ENCODE data around the gene PRSS8. TPM values are rescaled to one million over a fixed set of nuclear protein-coding genes. Genes with fewer than 3 reads are reported as not detected.

Gene PRSS8
- total RNA-seq, 1 experiment from 2014 or later: 154 TPM

DNA sequence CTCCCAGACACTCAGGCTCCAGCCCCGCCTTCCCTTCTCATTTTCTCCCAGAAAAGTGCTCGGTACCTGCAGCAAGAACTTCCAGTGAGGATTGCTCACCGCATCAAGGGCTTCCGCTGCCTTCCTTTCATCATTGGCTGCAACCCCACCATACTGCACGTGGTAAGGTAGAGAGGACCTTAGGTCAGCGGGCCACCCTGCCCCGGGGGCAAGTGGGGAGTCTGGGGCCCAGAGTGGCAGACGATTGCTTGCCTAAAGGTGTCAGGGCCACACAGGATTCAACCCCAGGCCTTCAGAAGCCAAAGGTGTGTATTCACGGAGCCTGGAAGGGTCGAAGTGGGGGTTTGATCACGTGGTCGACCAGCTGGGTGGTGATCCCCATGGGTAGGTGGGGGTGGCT, 25.9 kb downstream of the PRSS8 start:
- H3K36me3 ChIP-seq (ENCODE audit: low read depth): no peaks in the 10 kb centered on the region; the same call in 1 of the 2 replicates
- TF ChIP-seq EZH2 (IDR thresholded peaks at IDR 0.05; ENCODE audit: low read depth): no peak
- TF ChIP-seq, protein P1, sequence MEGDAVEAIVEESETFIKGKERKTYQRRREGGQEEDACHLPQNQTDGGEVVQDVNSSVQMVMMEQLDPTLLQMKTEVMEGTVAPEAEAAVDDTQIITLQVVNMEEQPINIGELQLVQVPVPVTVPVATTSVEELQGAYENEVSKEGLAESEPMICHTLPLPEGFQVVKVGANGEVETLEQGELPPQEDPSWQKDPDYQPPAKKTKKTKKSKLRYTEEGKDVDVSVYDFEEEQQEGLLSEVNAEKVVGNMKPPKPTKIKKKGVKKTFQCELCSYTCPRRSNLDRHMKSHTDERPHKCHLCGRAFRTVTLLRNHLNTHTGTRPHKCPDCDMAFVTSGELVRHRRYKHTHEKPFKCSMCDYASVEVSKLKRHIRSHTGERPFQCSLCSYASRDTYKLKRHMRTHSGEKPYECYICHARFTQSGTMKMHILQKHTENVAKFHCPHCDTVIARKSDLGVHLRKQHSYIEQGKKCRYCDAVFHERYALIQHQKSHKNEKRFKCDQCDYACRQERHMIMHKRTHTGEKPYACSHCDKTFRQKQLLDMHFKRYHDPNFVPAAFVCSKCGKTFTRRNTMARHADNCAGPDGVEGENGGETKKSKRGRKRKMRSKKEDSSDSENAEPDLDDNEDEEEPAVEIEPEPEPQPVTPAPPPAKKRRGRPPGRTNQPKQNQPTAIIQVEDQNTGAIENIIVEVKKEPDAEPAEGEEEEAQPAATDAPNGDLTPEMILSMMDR (conservative IDR thresholded peaks at IDR 0.05): no peak
- intact Hi-C loops (cut with micrococcal nuclease; ENCODE audit: unreplicated experiment): loop anchor here (5.0 kb wide), 1 partner anchor 33 kb away; no protein-coding TSS in a partner anchor
- POLR2A ChIA-PET (ENCODE audit: unreplicated experiment): interaction anchor here (0.6 kb wide), 1 partner anchor 300 kb away, joined by 3 read pairs; no protein-coding TSS in a partner anchor
- no peak overlapping the region for H3K27ac ChIP-seq
- peak overlapping the region; percentile 99; the same call in 1 of the 2 replicates for H3K4me3 ChIP-seq
- peaks cover 15% of the 10 kb centered on the region for H3K79me2 ChIP-seq (ENCODE audit: low read depth)
- no peaks in the 10 kb centered on the region for H4K20me1 ChIP-seq (ENCODE audit: insufficient read depth)
- no peaks in the 10 kb centered on the region for H3K9me3 ChIP-seq (ENCODE audit: insufficient read depth, low read depth)
- H3K9me2 ChIP-seq (ENCODE audit: insufficient read depth): no peaks in the 10 kb centered on the region
- DNase-seq: no peak
- no peak overlapping the region for H2AFZ ChIP-seq
- peak overlapping the region; percentile 99 for H3K4me2 ChIP-seq
- BruUV-seq (replicated peaks): no TSS peak
- H3K4me1 ChIP-seq (replicated peaks; ENCODE audit: insufficient read depth): peaks cover 15% of the 10 kb centered on the region
- CTCF ChIA-PET: no interaction called here
- H3K27me3 ChIP-seq (ENCODE audit: insufficient read depth, low read depth): no peaks in the 10 kb centered on the region
- H3F3A ChIP-seq (ENCODE audit: insufficient read depth, low read depth): peaks cover 38% of the 10 kb centered on the region

- Histone ChIP-seq H3K79me2 (ENCODE audit: low read depth) (peaks cover 15% of the 10 kb centered on the region), H3F3A (ENCODE audit: insufficient read depth, low read depth) (peaks cover 32% of the 10 kb centered on the region), H3K9me2 (ENCODE audit: insufficient read depth) (no peaks in the 10 kb centered on the region), H3K9me3 (ENCODE audit: insufficient read depth, low read depth) (no peaks in the 10 kb centered on the region), H3K27ac (no peak overlapping the region), H3K4me2 (peak overlapping the region; percentile 99), H2AFZ (peak overlapping the region; percentile 91), H3K36me3 (ENCODE audit: low read depth) (no peaks in the 10 kb centered on the region; the same call in 1 of the 2 replicates), H3K4me3 (peak overlapping the region; percentile 99), H3K4me1 (replicated peaks; ENCODE audit: insufficient read depth) (peaks cover 15% of the 10 kb centered on the region), H3K27me3 (ENCODE audit: insufficient read depth, low read depth) (no peaks in the 10 kb centered on the region), H4K20me1 (ENCODE audit: insufficient read depth) (no peaks in the 10 kb centered on the region)
- BruUV-seq (replicated peaks): TSS peak; percentile 29
- no peak for DNase-seq
- CTCF ChIA-PET: no interaction called here
- POLR2A ChIA-PET (ENCODE audit: unreplicated experiment): interaction anchor here (0.6 kb wide), 2 partner anchors 25 to 301 kb away, joined by 3 read pairs; no protein-coding TSS in a partner anchor
- TF ChIP-seq EZH2 (IDR thresholded peaks at IDR 0.05; ENCODE audit: low read depth): no peak
- TF ChIP-seq, protein P1 (conservative IDR thresholded peaks at IDR 0.05): no peak
- intact Hi-C loops (cut with micrococcal nuclease; ENCODE audit: unreplicated experiment): loop anchor here (5.0 kb wide), 1 partner anchor 33 kb away; no protein-coding TSS in a partner anchor
Observed at GRCh38 chr16:31108794-31109558, 26.6 kb downstream of the PRSS8 start.

DNA sequence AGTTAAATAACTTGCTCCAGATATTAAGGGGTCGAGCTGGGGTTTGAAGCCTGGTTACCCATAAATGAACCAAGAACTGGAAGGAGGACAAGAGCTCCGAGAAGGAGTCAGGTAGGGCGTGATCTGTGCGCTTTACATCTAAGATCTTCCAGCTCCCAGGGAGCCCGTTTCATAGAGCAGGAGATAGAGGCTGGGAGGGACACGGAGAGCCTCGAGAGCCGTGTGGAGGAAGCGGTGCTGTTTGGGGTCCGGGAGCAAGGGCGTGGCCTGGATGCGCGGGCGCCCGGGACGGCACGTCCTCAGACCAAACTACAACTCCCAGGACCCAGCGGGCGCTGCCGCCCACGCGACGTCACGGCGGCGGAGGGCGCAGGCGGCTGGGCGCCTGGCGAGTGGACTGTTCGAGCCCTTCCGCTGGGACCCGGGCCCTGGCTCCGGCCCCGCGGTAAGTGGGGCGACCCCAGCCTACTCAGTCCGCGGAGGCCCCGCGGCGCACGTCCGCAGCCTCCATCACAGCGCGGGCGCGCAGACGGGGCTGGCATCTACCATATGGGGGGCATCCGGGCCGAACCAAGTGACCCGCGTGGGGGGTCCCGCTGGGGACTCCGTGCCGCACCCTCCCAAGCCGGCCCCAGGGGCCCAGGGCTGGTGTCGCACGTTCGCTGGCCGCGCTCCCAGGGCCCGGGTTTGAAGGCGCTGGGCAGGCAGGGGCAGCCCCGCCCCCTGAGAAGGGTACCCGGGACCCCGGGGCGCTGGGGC, 27.3 kb downstream of the PRSS8 start, which contains the start of gene BCKDK:
Gene BCKDK, plus strand, starts transcription at position 352 of the 759 bp plus-strand sequence. CDS start 838 bp downstream, outside the sequence.
- H3K9me2 ChIP-seq (ENCODE audit: insufficient read depth): no peaks in the 10 kb centered on the region
- ChIA-PET CTCF (no interaction called here), POLR2A (ENCODE audit: unreplicated experiment) (interaction anchor here (0.6 kb wide), 1 partner anchor 26 kb away, joined by 3 read pairs; no protein-coding TSS in a partner anchor)
- H3K4me2 ChIP-seq: peak within 1 kb of the TSS; percentile 99
- H4K20me1 ChIP-seq (ENCODE audit: insufficient read depth): no peaks in the 10 kb centered on the region
- BruUV-seq (replicated peaks): no TSS peak
- peaks cover 15% of the 10 kb centered on the region for H3K4me1 ChIP-seq (replicated peaks; ENCODE audit: insufficient read depth)
- peaks cover 15% of the 10 kb centered on the region for H3K79me2 ChIP-seq (ENCODE audit: low read depth)
- peak in 1 of 2 experiments; percentile 68 for DNase-seq
- peak within 1 kb of the TSS; percentile 99 for H3K4me3 ChIP-seq
- H3K9me3 ChIP-seq (ENCODE audit: insufficient read depth, low read depth): no peaks in the 10 kb centered on the region
- H2AFZ ChIP-seq: peak within 1 kb of the TSS; percentile 91
- peaks cover 25% of the 10 kb centered on the region for H3F3A ChIP-seq (ENCODE audit: insufficient read depth, low read depth)
- H3K27ac ChIP-seq: peak within 1 kb of the TSS; percentile 20; the same call in 1 of the 2 replicates
- no peaks in the 10 kb centered on the region for H3K27me3 ChIP-seq (ENCODE audit: insufficient read depth, low read depth)
- H3K36me3 ChIP-seq (ENCODE audit: low read depth): no peaks in the 10 kb centered on the region; the same call in 1 of the 2 replicates
- intact Hi-C loops (cut with micrococcal nuclease; ENCODE audit: unreplicated experiment): loop anchor here (5.0 kb wide), 1 partner anchor 34 kb away; no protein-coding TSS in a partner anchor
- TF ChIP-seq, protein P1 (conservative IDR thresholded peaks at IDR 0.05): no peak
- no peak for TF ChIP-seq EZH2 (IDR thresholded peaks at IDR 0.05; ENCODE audit: low read depth)
